PC-3 (cell line): ENCODE data around the gene PIGU. TPM values are rescaled to one million over a fixed set of nuclear protein-coding genes. Genes with fewer than 3 reads are reported as not detected.

Experiments used
- ATAC-seq: fragments of 200-7000 bp; cut with Tn5 transposase; 2 replicates; pipeline ENCODE4 v1.9.1; 2020; ENCODE audit warnings: mild to moderate bottlenecking, moderate library complexity
- BruUV-seq: library from RNA; stranded (reverse); fragments of 400-500 nt; replicated peaks from 2 replicates; lab custom pipeline; 2021; lab: Mats Ljungman, UMichigan
- CTCF ChIA-PET: fragments of 300-600 bp; sonication (Branson Sonifier 250); formaldehyde crosslinking; loops from one replicate; lab custom pipeline; 2022; ENCODE audit warnings: antibody characterized with exemption; lab: Charles Lee
- POLR2A ChIA-PET: fragments of 300-600 bp; sonication (Branson Sonifier 250); formaldehyde crosslinking; loops from one replicate; lab custom pipeline; 2022; ENCODE audit warnings: antibody characterized with exemption; ENCODE audit not compliant: unreplicated experiment; lab: Charles Lee
- DNase-seq: peaks from one replicate; pipeline ENCODE4 v3.0.0-alpha.2; 2015
- H2AFZ ChIP-seq: fragments of 300-600 bp; sonication (generic); 2 replicates; pipeline ENCODE4 v1.6.0; 2016; ENCODE audit warnings: antibody characterized with exemption, low read length
- H3F3A ChIP-seq: fragments of 300-600 bp; sonication (generic); one replicate; pipeline ENCODE4 v1.6.0; 2017; ENCODE audit warnings: antibody characterized with exemption, low read length, control low read depth, mild to moderate bottlenecking; ENCODE audit not compliant: unreplicated experiment
- H3K27ac ChIP-seq: fragments of 300-600 bp; sonication (generic); 2 replicates; pipeline ENCODE4 v1.5.1; 2016; ENCODE audit warnings: mild to moderate bottlenecking, low read length
- H3K27me3 ChIP-seq: fragments of 300-600 bp; sonication (generic); 2 replicates; pipeline ENCODE4 v1.6.1; 2016; ENCODE audit warnings: low read length, mixed read lengths
- H3K36me3 ChIP-seq: fragments of 300-600 bp; sonication (generic); 2 replicates; pipeline ENCODE4 v1.6.1; 2016; ENCODE audit warnings: low read depth, mixed run types, low read length, mixed read lengths
- H3K4me1 ChIP-seq: fragments of 300-600 bp; sonication (generic); 2 replicates; pipeline ENCODE4 v1.5.1; 2016; ENCODE audit warnings: low read length; ENCODE audit not compliant: insufficient read depth
- H3K4me2 ChIP-seq: fragments of 300-600 bp; sonication (generic); 2 replicates; pipeline ENCODE4 v1.6.0; 2016; ENCODE audit warnings: low read length
- H3K4me3 ChIP-seq: fragments of 300-600 bp; sonication (generic); 2 replicates; pipeline ENCODE4 v1.5.1; 2016; ENCODE audit warnings: mild to moderate bottlenecking, low read length, mixed read lengths
- H3K79me2 ChIP-seq: fragments of 300-600 bp; sonication (generic); 2 replicates; pipeline ENCODE4 v1.6.1; 2017; ENCODE audit warnings: low read length, mixed read lengths
- H3K9ac ChIP-seq: fragments of 300-600 bp; sonication (generic); 2 replicates; pipeline ENCODE4 v1.6.0; 2016; ENCODE audit warnings: mild to moderate bottlenecking, low read length
- H3K9me2 ChIP-seq: fragments of 300-600 bp; sonication (generic); replicated peaks from 2 replicates; pipeline ENCODE4 v1.6.1; 2016; ENCODE audit warnings: mixed run types, low read length, mixed read lengths
- H3K9me3 ChIP-seq: fragments of 300-600 bp; sonication (generic); 2 replicates; pipeline ENCODE4 v1.6.1; 2016; ENCODE audit warnings: low read length, mixed read lengths
- H4K20me1 ChIP-seq: fragments of 300-600 bp; sonication (generic); 2 replicates; pipeline ENCODE4 v1.6.1; 2016; ENCODE audit warnings: low read length, mixed read lengths
- CTCF ChIP-seq: fragments of 300-600 bp; sonication (generic); conservative IDR thresholded peaks from 2 replicates; pipeline ENCODE4 v1.5.1; 2017; ENCODE audit warnings: antibody characterized with exemption, low read depth, mild to moderate bottlenecking, low read length
- EZH2 ChIP-seq: fragments of 300-600 bp; sonication (generic); IDR thresholded peaks from one replicate; pipeline ENCODE4 v1.6.1; 2017; ENCODE audit warnings: antibody characterized with exemption, mild to moderate bottlenecking, low read length; ENCODE audit not compliant: unreplicated experiment
- EZH2phosphoT487 ChIP-seq: fragments of 300-600 bp; sonication (generic); IDR thresholded peaks from 2 replicates; pipeline ENCODE4 v1.6.1; 2018; ENCODE audit warnings: mild to moderate bottlenecking, antibody characterized with exemption, low read length, borderline replicate concordance
- intact Hi-C: fragments of 100-400 bp; cut with micrococcal nuclease; formaldehyde crosslinking; loops from 2 replicates; pipeline ENCODE4 v1.9.0; 2023
- total RNA-seq: library from RNA; depleted of rRNA; stranded (reverse); fragments of >200 nt; gene quantifications from 2 replicates; pipeline ENCODE4 v1.2.3, GENCODE V29; 2014

PIGU gene
- total RNA-seq, 1 experiment from 2014 or later, result 24.5 TPM

GRCh38 chr20:34638039-34638292 is 38.9 kb downstream of the PIGU start:
- Histone ChIP-seq H3F3A (no peaks in the 10 kb centered on the region), H2AFZ (no peak overlapping the region), H3K9ac (no peak overlapping the region), H3K36me3 (peaks cover 15% of the 10 kb centered on the region; the same call in 1 of the 2 replicates), H3K9me3 (no peaks in the 10 kb centered on the region), H3K4me3 (no peak overlapping the region), H3K79me2 (no peaks in the 10 kb centered on the region), H4K20me1 (no peaks in the 10 kb centered on the region), H3K27me3 (no peaks in the 10 kb centered on the region), H3K9me2 (no peaks in the 10 kb centered on the region), H3K4me2 (no peak overlapping the region), H3K4me1 (no peaks in the 10 kb centered on the region), H3K27ac (no peak overlapping the region)
- ChIA-PET CTCF (no interaction called here), POLR2A (no interaction called here)
- TF ChIP-seq EZH2 (no peak), CTCF (no peak), EZH2phosphoT487 (no peak)
- ATAC-seq, result no peak
- DNase-seq, result no peak
- intact Hi-C loops, result no loop called here
- no TSS peak for BruUV-seq

GRCh38 chr20:34637245-34638038 is 39.5 kb downstream of the PIGU start:
- Histone ChIP-seq H3K9me2 (no peaks in the 10 kb centered on the region), H3K9ac (no peak overlapping the region), H3K4me3 (no peak overlapping the region), H3K79me2 (no peaks in the 10 kb centered on the region), H3K9me3 (no peaks in the 10 kb centered on the region), H3F3A (no peaks in the 10 kb centered on the region), H2AFZ (no peak overlapping the region), H3K27ac (no peak overlapping the region), H3K27me3 (no peaks in the 10 kb centered on the region), H4K20me1 (no peaks in the 10 kb centered on the region), H3K4me1 (no peaks in the 10 kb centered on the region), H3K4me2 (no peak overlapping the region), H3K36me3 (peaks cover 15% of the 10 kb centered on the region; the same call in 1 of the 2 replicates)
- ATAC-seq, result no peak
- no TSS peak for BruUV-seq
- ChIA-PET POLR2A (no interaction called here), CTCF (no interaction called here)
- intact Hi-C loops, result no loop called here
- peak; percentile 39 for DNase-seq
- TF ChIP-seq CTCF (no peak), EZH2phosphoT487 (no peak), EZH2 (no peak)

- no peak overlapping the region for H3K27ac ChIP-seq
- no peaks in the 10 kb centered on the region for H3K9me3 ChIP-seq
- no peaks in the 10 kb centered on the region for H3K9me2 ChIP-seq
- ChIA-PET CTCF (no interaction called here), POLR2A (no interaction called here)
- no peak overlapping the region for H2AFZ ChIP-seq
- TF ChIP-seq EZH2 (no peak), CTCF (no peak), EZH2phosphoT487 (no peak)
- intact Hi-C loops, result no loop called here
- no peak overlapping the region for H3K9ac ChIP-seq
- no peak overlapping the region for H3K4me2 ChIP-seq
- BruUV-seq, result no TSS peak
- no peaks in the 10 kb centered on the region for H3F3A ChIP-seq
- no peaks in the 10 kb centered on the region for H3K79me2 ChIP-seq
- ATAC-seq, result no peak
- no peak overlapping the region for H3K4me3 ChIP-seq
- no peaks in the 10 kb centered on the region for H4K20me1 ChIP-seq
- DNase-seq, result no peak
- no peaks in the 10 kb centered on the region for H3K4me1 ChIP-seq
- H3K36me3 ChIP-seq, result peaks cover 15% of the 10 kb centered on the region; the same call in 1 of the 2 replicates
- H3K27me3 ChIP-seq, result no peaks in the 10 kb centered on the region
These were observed 40.2 kb downstream of the PIGU start for GRCh38 chr20:34636648-34637047.
